Measurements from ENCODE around the gene ASF1A. TPM values are rescaled to one million over a fixed set of nuclear protein-coding genes. Genes with fewer than 3 reads are reported as not detected.

Gene ASF1A
- total RNA-seq, 6 experiments from 2014 or later, result 5.8 to 15.3 (median 8.3) TPM

DNA sequence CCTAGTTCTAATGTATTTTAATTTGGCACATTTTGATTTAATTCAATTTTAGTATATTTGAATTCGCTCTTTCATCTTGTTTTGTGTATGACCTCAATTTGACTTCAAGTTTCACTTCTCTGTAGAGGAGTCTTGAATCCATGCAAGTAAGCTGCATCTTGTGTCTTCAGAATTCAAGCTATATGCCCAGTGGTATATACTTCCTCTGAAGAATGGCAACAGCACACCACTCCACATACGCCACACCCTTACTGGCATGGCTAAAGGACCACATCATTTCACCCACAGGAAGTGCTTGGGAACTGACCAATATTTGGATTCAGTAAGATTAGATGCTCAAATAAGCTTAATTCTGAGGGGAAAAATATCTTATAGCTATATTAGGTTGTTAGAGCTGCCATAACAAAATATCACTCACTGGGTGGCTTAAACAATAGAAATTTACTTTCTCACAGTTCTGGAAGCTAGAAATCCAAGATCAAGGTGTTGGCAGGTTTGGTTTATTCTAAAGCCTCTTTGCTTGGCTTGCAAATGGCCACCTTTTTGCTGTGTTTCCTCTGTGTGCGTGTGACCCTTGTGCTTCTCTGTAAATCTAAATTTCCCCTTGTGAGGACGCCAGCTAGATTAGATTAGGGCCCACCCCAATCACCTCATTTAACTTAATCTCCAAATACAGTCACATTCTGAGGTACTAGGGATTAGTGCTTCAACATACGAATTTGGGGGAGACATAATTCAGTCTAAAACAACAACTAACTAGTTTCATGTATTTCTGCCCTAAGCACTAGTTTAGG lies 2.8 kb upstream of the ASF1A start:
- H3K27ac ChIP-seq, result no peak overlapping the region

DNA sequence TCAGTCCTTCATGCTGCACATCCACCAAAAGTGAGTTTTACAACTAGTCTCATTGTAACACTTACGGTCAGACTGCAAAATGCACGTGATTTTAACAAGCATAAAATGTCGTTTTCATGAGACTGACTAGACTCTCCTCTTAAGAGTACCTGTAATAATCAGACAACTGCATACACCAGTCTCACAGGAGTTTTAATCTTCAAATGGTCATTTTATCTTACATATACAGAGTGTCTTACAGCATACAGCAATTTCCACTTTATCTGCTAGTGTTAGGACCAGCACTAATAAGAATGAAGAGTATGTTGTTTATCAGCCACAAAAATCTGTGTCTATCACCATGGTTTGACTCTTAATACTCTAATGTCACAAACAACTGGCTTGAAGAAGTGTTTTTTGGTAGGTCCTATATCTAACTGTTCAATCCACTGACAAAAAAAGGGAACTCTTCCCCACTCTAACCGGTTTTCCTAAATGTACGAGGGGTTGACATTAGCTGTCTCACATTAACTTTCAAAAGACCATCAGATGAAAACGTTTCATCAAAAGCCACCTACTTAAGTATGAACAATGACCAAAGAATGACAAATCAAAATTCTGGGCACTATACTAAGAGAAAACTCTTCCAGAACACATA lies 1.5 kb upstream of the ASF1A start:
- H3K4me3 ChIP-seq, result peak overlapping the region; percentile 51 to 87 (median 83)
- intact Hi-C loops (cut with DNase I), result no loop called here
- whole genome bisulfite sequencing (ENCODE audit: insufficient coverage, low coverage, low lambda C conversion rate, missing lambda C conversion rate), result 26% methylated on average over 6 of the region's 6 CpGs
- ATAC-seq (no peak), DNase-seq (no peak)
- no peaks in the 10 kb centered on the region for H3K27me3 ChIP-seq
- no peaks in the 10 kb centered on the region for H3K36me3 ChIP-seq
- TF ChIP-seq, protein P1, sequence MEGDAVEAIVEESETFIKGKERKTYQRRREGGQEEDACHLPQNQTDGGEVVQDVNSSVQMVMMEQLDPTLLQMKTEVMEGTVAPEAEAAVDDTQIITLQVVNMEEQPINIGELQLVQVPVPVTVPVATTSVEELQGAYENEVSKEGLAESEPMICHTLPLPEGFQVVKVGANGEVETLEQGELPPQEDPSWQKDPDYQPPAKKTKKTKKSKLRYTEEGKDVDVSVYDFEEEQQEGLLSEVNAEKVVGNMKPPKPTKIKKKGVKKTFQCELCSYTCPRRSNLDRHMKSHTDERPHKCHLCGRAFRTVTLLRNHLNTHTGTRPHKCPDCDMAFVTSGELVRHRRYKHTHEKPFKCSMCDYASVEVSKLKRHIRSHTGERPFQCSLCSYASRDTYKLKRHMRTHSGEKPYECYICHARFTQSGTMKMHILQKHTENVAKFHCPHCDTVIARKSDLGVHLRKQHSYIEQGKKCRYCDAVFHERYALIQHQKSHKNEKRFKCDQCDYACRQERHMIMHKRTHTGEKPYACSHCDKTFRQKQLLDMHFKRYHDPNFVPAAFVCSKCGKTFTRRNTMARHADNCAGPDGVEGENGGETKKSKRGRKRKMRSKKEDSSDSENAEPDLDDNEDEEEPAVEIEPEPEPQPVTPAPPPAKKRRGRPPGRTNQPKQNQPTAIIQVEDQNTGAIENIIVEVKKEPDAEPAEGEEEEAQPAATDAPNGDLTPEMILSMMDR (IDR thresholded peaks at IDR 0.05), result no peak
- TF ChIP-seq POLR2A (IDR thresholded peaks at IDR 0.05), result no peak
- H3K4me1 ChIP-seq, result peaks cover 0 to 13% (median 3%) of the 10 kb centered on the region in 4 donors
- H3K27ac ChIP-seq, result peak overlapping the region; percentile 51 to 92 (median 85)
- H3K9me3 ChIP-seq, result no peaks in the 10 kb centered on the region

More for the DNA sequence above, 2.8 kb upstream of the ASF1A start:
- DNase-seq, result no peak
- Histone ChIP-seq H3K4me3 (no peak overlapping the region), H3K27me3 (no peaks in the 10 kb centered on the region), H3K4me1 (peaks cover 0 to 5% (median 2%) of the 10 kb centered on the region in 4 donors), H3K36me3 (no peaks in the 10 kb centered on the region), H3K9me3 (no peaks in the 10 kb centered on the region)
- TF ChIP-seq, protein P1 (IDR thresholded peaks at IDR 0.05), result no peak
- no peak for TF ChIP-seq POLR2A (IDR thresholded peaks at IDR 0.05)
- WGBS (ENCODE audit: insufficient coverage, low coverage, low lambda C conversion rate, missing lambda C conversion rate), result 87% methylated on average over 5 of the region's 5 CpGs
- ATAC-seq, result no peak
- intact Hi-C loops (cut with DNase I), result no loop called here

DNA sequence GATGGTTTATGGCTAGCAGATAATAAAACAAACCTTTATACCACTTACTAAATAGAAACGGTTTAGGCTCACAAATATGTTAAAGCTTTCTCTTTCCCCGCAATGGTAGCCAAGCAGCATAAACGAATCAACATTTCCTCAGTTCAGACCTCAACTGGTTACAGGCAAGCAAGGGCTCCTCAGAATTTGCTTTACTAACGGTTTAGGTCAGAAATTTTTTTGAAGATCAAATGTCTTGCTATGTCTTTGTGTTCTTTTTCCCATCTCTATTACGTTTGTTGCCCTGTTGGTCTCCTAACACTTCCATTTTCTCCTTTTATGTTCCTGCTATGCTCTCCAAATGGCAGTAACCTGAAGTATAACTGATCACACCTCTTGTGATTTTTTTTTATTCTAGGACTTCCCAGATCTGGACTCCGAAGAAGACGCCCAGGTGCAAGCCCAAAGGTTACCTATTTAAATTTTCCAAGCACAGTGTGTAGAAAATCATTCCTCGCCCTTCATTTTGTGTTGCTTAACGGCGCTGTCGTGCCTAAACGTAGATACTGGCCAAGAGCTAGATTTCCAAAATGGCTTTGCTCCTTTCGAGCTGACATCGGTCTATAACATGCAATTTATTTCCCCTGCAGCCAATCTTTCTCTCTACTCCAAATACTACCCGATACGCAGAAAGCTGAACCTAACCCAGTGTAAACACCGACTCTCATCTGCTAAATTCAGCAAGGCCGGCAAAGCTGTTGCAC lies 717 bp upstream of the ASF1A start:
- Histone ChIP-seq H3K27me3 (no peaks in the 10 kb centered on the region), H3K9me3 (no peaks in the 10 kb centered on the region), H3K4me1 (peaks cover 0 to 17% (median 3%) of the 10 kb centered on the region in 4 donors), H3K36me3 (no peaks in the 10 kb centered on the region), H3K27ac (peak overlapping the region; percentile 51 to 92 (median 85)), H3K4me3 (peak overlapping the region; percentile 51 to 87 (median 83))
- peak; percentile 5 to 31 (median 10) for ATAC-seq
- WGBS (ENCODE audit: insufficient coverage, low coverage, low lambda C conversion rate, missing lambda C conversion rate), result under 1% methylated on average over 18 of the region's 18 CpGs
- intact Hi-C loops (cut with DNase I), result no loop called here
- TF ChIP-seq, protein P1 (IDR thresholded peaks at IDR 0.05), result no peak
- no peak for TF ChIP-seq POLR2A (IDR thresholded peaks at IDR 0.05)
- DNase-seq, result peak in 1 of 3 donors; percentile 49

DNA sequence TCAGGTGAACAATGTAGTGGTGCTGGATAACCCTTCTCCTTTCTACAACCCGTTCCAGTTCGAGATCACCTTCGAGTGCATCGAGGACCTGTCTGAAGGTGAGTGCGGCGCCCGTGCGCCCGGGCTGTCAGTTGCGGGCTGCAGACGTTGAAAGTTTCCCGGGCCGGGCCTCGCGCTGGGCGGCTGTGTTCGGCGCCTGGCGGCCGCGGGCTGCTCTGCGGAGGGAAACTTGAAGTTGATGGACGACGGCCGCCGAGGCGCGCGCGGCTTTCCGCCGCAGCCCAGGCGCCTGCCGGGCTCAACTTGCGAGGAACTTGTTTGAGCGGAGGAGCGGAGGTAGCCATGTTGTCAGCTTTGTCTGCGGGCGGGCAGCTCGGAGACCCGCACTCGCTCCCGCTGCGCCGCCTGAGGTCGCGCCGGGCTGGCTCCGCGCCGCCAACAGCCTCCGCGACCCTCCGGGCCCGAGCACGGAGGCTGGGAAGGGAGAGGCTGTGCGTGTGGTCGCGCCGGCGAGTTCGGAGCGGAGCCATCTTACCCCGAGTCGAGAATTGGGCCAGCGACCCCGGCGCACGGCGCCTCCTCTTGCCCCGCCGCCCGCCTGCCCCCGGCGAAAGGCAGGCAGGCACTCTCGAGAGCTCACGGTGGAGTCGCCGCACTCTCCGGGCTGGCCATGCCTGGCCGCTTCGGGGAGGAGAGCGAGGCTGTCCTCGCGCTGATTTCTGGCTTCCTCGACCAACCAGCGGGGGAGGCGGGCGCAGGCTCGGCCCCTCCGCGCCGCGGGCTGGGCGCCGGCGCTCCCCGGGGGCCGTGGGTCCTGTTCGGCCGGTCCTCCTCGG lies 691 bp downstream of the ASF1A start:
- Histone ChIP-seq H3K27me3 (no peaks in the 10 kb centered on the region), H3K36me3 (no peaks in the 10 kb centered on the region), H3K27ac (peak overlapping the region; percentile 78 to 95 (median 92)), H3K4me1 (peaks cover 0 to 17% (median 3%) of the 10 kb centered on the region in 4 donors), H3K4me3 (peak overlapping the region; percentile 83 to 89 (median 87)), H3K9me3 (no peaks in the 10 kb centered on the region)
- WGBS (ENCODE audit: insufficient coverage, low coverage, low lambda C conversion rate, missing lambda C conversion rate), result 0% methylated on average over 10 of the region's 102 CpGs
- DNase-seq, result peak; percentile 68 to 78 (median 77)
- intact Hi-C loops (cut with DNase I), result no loop called here
- ATAC-seq, result peak; percentile 52 to 71 (median 68)
- TF ChIP-seq POLR2A (IDR thresholded peaks at IDR 0.05), result peak; percentile 41
- TF ChIP-seq, protein P1 (IDR thresholded peaks at IDR 0.05), result no peak
